ENCODE measurements around the gene CEP152. TPM values are rescaled to one million over a fixed set of nuclear protein-coding genes. Genes with fewer than 3 reads are reported as not detected.

CEP152 gene
- total RNA-seq, 1 experiment from 2014 or later: 13.9 TPM

DNA sequence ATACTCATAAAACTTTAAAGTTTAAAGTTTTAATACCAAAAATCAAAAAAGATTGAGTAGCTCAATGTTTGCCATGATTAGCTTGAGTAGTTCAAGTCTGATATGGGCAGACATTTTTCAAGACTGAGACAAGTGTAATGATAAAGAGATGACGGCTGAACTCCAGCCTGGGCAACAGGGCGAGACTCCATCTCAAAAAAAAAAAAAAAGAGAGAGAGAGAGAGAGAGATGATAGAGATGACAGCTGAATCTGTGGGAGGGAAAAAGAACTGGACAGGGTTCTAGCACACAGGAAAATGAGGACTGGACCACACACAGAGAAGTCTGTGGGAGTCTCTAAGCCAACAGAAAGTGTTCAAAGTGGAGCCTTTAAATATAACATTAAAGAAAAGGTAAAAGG is 25.2 kb downstream of the CEP152 start:
- Histone ChIP-seq H3K4me1 (ENCODE audit: control insufficient read depth, insufficient read depth, low read length) (no peaks in the 10 kb centered on the region), H3K4me3 (ENCODE audit: low read depth in 2 of 2, low read length in 2 of 2) (no peak overlapping the region), H3K27me3 (ENCODE audit: control insufficient read depth, insufficient read depth, low read length) (no peaks in the 10 kb centered on the region), H3K36me3 (ENCODE audit: control insufficient read depth, insufficient read depth, low read length) (peaks cover 18% of the 10 kb centered on the region), H3K27ac (ENCODE audit: low read length) (no peak overlapping the region), H3K9me3 (ENCODE audit: control insufficient read depth, insufficient read depth, low read depth, low read length) (no peaks in the 10 kb centered on the region)
- DNase-seq (ENCODE audit: low read depth, low spot score) (no peak), ATAC-seq (no peak)
- in situ Hi-C loops (cut with HindIII; ENCODE audit: low pct_unique_long_range_greater_than_20kb, low sequenced_read_pairs): no loop called here
- ChIA-PET POLR2A (interaction anchor here (0.7 kb wide), 1 partner anchor 146 kb away, joined by 8 read pairs; no protein-coding TSS in a partner anchor), CTCF (no interaction called here)
- BruUV-seq (replicated peaks): no TSS peak
- intact Hi-C loops (cut with micrococcal nuclease; ENCODE audit: unreplicated experiment): no loop called here
- no peak for TF ChIP-seq SIN3A (IDR thresholded peaks at IDR 0.05; ENCODE audit: borderline replicate concordance, insufficient read depth, low read depth, low read length)
- no peak for TF ChIP-seq TCF7L2 (IDR thresholded peaks at IDR 0.05; ENCODE audit: low read depth, low read length)
- TF ChIP-seq POLR2AphosphoS5 (IDR thresholded peaks at IDR 0.05; ENCODE audit: low read depth, low read length): no peak
- no peak for TF ChIP-seq REST (IDR thresholded peaks at IDR 0.05; ENCODE audit: insufficient read depth in 1 of 2, low read depth in 2 of 2, low read length in 1 of 2)
- TF ChIP-seq CTCF (IDR thresholded peaks at IDR 0.05): no peak

DNA sequence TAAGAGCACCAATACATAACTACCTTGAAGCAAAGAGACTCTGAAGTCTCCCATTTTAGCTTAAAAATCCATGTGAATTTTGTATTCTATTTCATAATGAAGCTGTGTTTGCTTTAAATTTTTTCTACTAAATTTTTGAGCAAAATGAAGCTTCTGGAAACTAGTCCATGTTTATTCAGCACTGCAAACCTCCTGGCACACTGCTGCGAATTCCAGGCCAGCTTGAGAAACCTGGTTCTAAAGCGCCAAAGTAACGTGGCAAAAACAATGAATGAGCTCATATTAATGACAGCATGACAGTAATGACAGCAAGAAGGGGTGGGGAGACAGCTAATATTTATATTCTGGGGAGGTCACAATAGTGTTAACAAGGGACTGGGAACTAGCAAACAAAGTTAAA is 25.7 kb downstream of the CEP152 start:
- DNase-seq (ENCODE audit: low read depth, low spot score) (no peak), ATAC-seq (no peak)
- in situ Hi-C loops (cut with HindIII; ENCODE audit: low pct_unique_long_range_greater_than_20kb, low sequenced_read_pairs): no loop called here
- peaks cover 18% of the 10 kb centered on the region for H3K36me3 ChIP-seq (ENCODE audit: control insufficient read depth, insufficient read depth, low read length)
- H3K9me3 ChIP-seq (ENCODE audit: control insufficient read depth, insufficient read depth, low read depth, low read length): no peaks in the 10 kb centered on the region
- H3K27me3 ChIP-seq (ENCODE audit: control insufficient read depth, insufficient read depth, low read length): no peaks in the 10 kb centered on the region
- H3K27ac ChIP-seq (ENCODE audit: low read length): no peak overlapping the region
- POLR2A ChIA-PET: no interaction called here
- no peak overlapping the region for H3K4me3 ChIP-seq (ENCODE audit: low read depth in 2 of 2, low read length in 2 of 2)
- CTCF ChIA-PET: no interaction called here
- intact Hi-C loops (cut with micrococcal nuclease; ENCODE audit: unreplicated experiment): no loop called here
- no TSS peak for BruUV-seq (replicated peaks)
- TF ChIP-seq REST (IDR thresholded peaks at IDR 0.05; ENCODE audit: insufficient read depth in 1 of 2, low read depth in 2 of 2, low read length in 1 of 2): no peak
- TF ChIP-seq POLR2AphosphoS5 (IDR thresholded peaks at IDR 0.05; ENCODE audit: low read depth, low read length): no peak
- no peak for TF ChIP-seq SIN3A (IDR thresholded peaks at IDR 0.05; ENCODE audit: borderline replicate concordance, insufficient read depth, low read depth, low read length)
- H3K4me1 ChIP-seq (ENCODE audit: control insufficient read depth, insufficient read depth, low read length): no peaks in the 10 kb centered on the region
